ENCODE data around the gene AHRR. TPM values are rescaled to one million over a fixed set of nuclear protein-coding genes. Genes with fewer than 3 reads are reported as not detected.
"Not testable (repeated sequence)": the region's sequence is repeated elsewhere in the genome, so short reads cannot be mapped to it uniquely, and the experiment has no call there.

Gene AHRR
- total and polyA plus RNA-seq, 3 donors from 2014 or later = 36.9 to 68.5 (median 43.4) TPM

GRCh38 chr5:473551-474192 is 152.2 kb downstream of the AHRR start:
- peak; percentile 42 for DNase-seq
- WGBS, 2 donors = 0 to 1% methylated on average over 28 of the region's 44 CpGs
- intact Hi-C loops (cut with DNase I; ENCODE audit: low total_unique reads) = no loop called here

DNA sequence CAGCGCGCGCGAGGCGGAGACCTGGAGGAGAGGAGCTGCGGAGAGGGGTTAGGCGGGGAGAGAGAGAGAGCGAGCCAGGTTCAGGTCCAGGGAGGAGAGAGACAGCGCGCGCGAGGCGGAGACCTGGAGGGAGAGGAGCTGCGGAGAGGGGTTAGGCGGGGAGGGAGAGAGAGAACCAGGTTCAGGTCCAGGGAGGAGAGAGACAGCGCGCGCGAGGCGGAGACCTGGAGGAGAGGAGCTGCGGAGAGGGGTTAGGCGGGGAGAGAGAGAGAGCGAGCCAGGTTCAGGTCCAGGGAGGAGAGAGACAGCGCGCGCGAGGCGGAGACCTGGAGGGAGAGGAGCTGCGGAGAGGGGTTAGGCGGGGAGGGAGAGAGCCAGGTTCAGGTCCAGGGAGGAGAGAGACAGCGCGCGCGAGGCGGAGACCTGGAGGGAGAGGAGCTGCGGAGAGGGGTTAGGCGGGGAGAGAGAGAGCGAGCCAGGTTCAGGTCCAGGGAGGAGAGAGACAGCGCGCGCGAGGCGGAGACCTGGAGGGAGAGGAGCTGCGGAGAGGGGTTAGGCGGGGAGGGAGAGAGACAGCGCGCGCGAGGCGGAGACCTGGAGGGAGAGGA is 152.8 kb downstream of the AHRR start:
- peak overlapping the region in 1 of 2 donors; percentile 83 for H3K4me3 ChIP-seq
- H3K9me3 ChIP-seq; H3K27me3 ChIP-seq; H3K36me3 ChIP-seq (ENCODE audit: low read depth, missing control alignments); intact Hi-C loops (cut with DNase I; ENCODE audit: low total_unique reads); DNase-seq; H3K27ac ChIP-seq: not testable (repeated sequence)
- peaks cover 15% of the 10 kb centered on the region for H3K4me1 ChIP-seq
- 0% methylated on average over 17 of the region's 50 CpGs; no CpG with 5 or more reads in 1 of the 2 donors for WGBS, 2 donors

More at GRCh38 chr5:473551-474192, 152.2 kb downstream of the AHRR start:
- Histone ChIP-seq H3K4me1 (peaks cover 15% of the 10 kb centered on the region), H3K27ac (peak overlapping the region; percentile 50 to 59), H3K27me3 (no peaks in the 10 kb centered on the region), H3K9me3 (no peaks in the 10 kb centered on the region), H3K36me3 (ENCODE audit: low read depth, missing control alignments) (no peaks in the 10 kb centered on the region), H3K4me3 (peak overlapping the region; percentile 83 to 91)
- TF ChIP-seq CTCF (IDR thresholded peaks at IDR 0.05) = no peak
- TF ChIP-seq POLR2A (IDR thresholded peaks at IDR 0.05) = no peak

GRCh38 chr5:474840-475661 is 153.5 kb downstream of the AHRR start:
- WGBS, 2 donors = 5 to 24% methylated on average over 17 to 46 of the region's 50 CpGs
- H3K27ac ChIP-seq = no peak overlapping the region
- no peak overlapping the region for H3K4me3 ChIP-seq
- no peaks in the 10 kb centered on the region for H3K27me3 ChIP-seq
- intact Hi-C loops (cut with DNase I; ENCODE audit: low total_unique reads) = no loop called here
- no peak for DNase-seq
- H3K9me3 ChIP-seq = no peaks in the 10 kb centered on the region
- peaks cover 15% of the 10 kb centered on the region for H3K4me1 ChIP-seq
- TF ChIP-seq POLR2A (IDR thresholded peaks at IDR 0.05) = no peak
- no peaks in the 10 kb centered on the region for H3K36me3 ChIP-seq (ENCODE audit: low read depth, missing control alignments)

GRCh38 chr5:475704-476101 is 154.2 kb downstream of the AHRR start:
- TF ChIP-seq POLR2A (IDR thresholded peaks at IDR 0.05) = no peak
- no peak for TF ChIP-seq CTCF (IDR thresholded peaks at IDR 0.05)
- WGBS, 2 donors = 43 to 65% methylated on average over 1 to 8 of the region's 8 CpGs
- H3K36me3 ChIP-seq (ENCODE audit: low read depth, missing control alignments) = no peaks in the 10 kb centered on the region
- no peak overlapping the region for H3K4me3 ChIP-seq
- peaks cover 15% of the 10 kb centered on the region for H3K4me1 ChIP-seq
- intact Hi-C loops (cut with DNase I; ENCODE audit: low total_unique reads) = no loop called here
- no peak for DNase-seq
- H3K9me3 ChIP-seq = no peaks in the 10 kb centered on the region
- H3K27me3 ChIP-seq = no peaks in the 10 kb centered on the region
- H3K27ac ChIP-seq = no peak overlapping the region

DNA sequence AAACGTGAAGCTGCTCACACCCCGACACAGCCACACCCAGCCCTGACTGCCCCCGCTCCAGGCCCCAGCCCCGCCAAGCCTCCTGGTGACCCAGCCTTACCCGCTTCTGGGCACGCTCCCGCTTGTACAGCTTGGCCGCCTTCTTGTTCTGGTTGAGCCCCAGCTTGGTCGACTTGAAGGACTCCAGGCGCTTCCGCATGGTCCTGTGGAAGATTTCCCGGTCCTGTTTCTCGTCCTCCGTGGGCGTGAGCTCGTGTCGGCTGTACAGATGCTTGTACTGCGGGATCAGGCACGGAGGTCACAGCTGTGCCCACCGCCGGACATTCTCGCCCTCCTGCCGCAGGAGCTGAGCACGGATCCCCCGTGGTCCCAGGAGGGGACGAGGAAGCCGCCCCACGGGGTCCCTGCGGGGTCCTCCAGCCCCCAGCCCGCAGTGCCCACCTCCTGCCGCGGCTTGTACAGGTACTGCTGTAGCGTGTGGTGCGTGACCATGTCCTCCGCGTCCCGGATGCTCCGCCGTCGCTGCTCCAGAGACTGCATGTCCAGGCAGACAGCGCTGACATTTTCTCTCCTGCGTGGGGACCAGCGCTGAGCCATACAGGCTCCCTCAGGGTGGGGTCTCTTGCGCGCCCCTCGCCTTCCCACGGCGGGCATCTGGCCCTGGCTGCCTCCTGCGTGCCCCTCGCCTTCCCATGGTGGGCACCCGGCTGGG is 154.7 kb downstream of the AHRR start:
- no peak for DNase-seq
- Histone ChIP-seq H3K36me3 (ENCODE audit: low read depth, missing control alignments) (no peaks in the 10 kb centered on the region), H3K27ac (no peak overlapping the region), H3K27me3 (no peaks in the 10 kb centered on the region), H3K4me3 (no peak overlapping the region), H3K4me1 (peaks cover 15% of the 10 kb centered on the region), H3K9me3 (no peaks in the 10 kb centered on the region)
- TF ChIP-seq POLR2A (IDR thresholded peaks at IDR 0.05) (no peak), CTCF (IDR thresholded peaks at IDR 0.05) (no peak)
- WGBS, 2 donors = 60 to 82% methylated on average over 36 to 50 of the region's 51 CpGs
- intact Hi-C loops (cut with DNase I; ENCODE audit: low total_unique reads) = no loop called here
